ENCODE measurements around the gene SCFD2.

The SCFD2 gene

GRCh38 chr4:53156896-53157295 lies 209.0 kb downstream of the SCFD2 start:
- H3K27me3 ChIP-seq (ENCODE audit: insufficient read depth, poor library complexity, severe bottlenecking), result no peaks in the 10 kb centered on the region
- TF ChIP-seq SPI1 (IDR thresholded peaks at IDR 0.05; ENCODE audit: borderline replicate concordance, low read depth) (no peak), GABPA (IDR thresholded peaks at IDR 0.05; ENCODE audit: low read depth) (no peak), POLR2AphosphoS5 (IDR thresholded peaks at IDR 0.05; ENCODE audit: low read depth) (no peak), REST (IDR thresholded peaks at IDR 0.05; ENCODE audit: insufficient replicate concordance, low read depth) (no peak), CTCF (IDR thresholded peaks at IDR 0.05; ENCODE audit: insufficient read depth, low read length) (no peak)

GRCh38 chr4:53152467-53152866 lies 213.4 kb downstream of the SCFD2 start:
- Histone ChIP-seq H3K27me3 (ENCODE audit: insufficient read depth, poor library complexity, severe bottlenecking) (no peaks in the 10 kb centered on the region), H3K27ac (replicated peaks) (no peak overlapping the region), H3K4me3 (replicated peaks; ENCODE audit: insufficient read depth, low read length) (no peak overlapping the region)
- DNase-seq (ENCODE audit: low read depth in 1 of 2, low spot score in 1 of 2), result no peak
- TF ChIP-seq GABPA (IDR thresholded peaks at IDR 0.05; ENCODE audit: low read depth) (no peak), POLR2AphosphoS5 (IDR thresholded peaks at IDR 0.05; ENCODE audit: low read depth) (no peak), SPI1 (IDR thresholded peaks at IDR 0.05; ENCODE audit: borderline replicate concordance, low read depth) (no peak), CTCF (IDR thresholded peaks at IDR 0.05; ENCODE audit: insufficient read depth, low read length) (no peak), REST (IDR thresholded peaks at IDR 0.05; ENCODE audit: insufficient replicate concordance, low read depth) (no peak)

More at GRCh38 chr4:53156896-53157295, 209.0 kb downstream of the SCFD2 start:
- Histone ChIP-seq H3K4me3 (replicated peaks; ENCODE audit: insufficient read depth, low read length) (no peak overlapping the region), H3K27ac (replicated peaks) (no peak overlapping the region)
- DNase-seq (ENCODE audit: low read depth in 1 of 2, low spot score in 1 of 2), result no peak

- no peak for DNase-seq (ENCODE audit: low read depth in 1 of 2, low spot score in 1 of 2)
- H3K27me3 ChIP-seq (ENCODE audit: insufficient read depth, poor library complexity, severe bottlenecking), result no peaks in the 10 kb centered on the region
- H3K27ac ChIP-seq (replicated peaks), result no peak overlapping the region
- TF ChIP-seq SPI1 (IDR thresholded peaks at IDR 0.05; ENCODE audit: borderline replicate concordance, low read depth) (no peak), CTCF (IDR thresholded peaks at IDR 0.05; ENCODE audit: insufficient read depth, low read length) (no peak), REST (IDR thresholded peaks at IDR 0.05; ENCODE audit: insufficient replicate concordance, low read depth) (no peak), POLR2AphosphoS5 (IDR thresholded peaks at IDR 0.05; ENCODE audit: low read depth) (no peak), GABPA (IDR thresholded peaks at IDR 0.05; ENCODE audit: low read depth) (no peak)
- no peak overlapping the region for H3K4me3 ChIP-seq (replicated peaks; ENCODE audit: insufficient read depth, low read length)
Measured at GRCh38 chr4:53151489-53151788, 214.4 kb downstream of the SCFD2 start.

Measured in HL-60 (cell line).